HG03521 (cell line): ENCODE data around the gene ASIC2.

Source experiments
- ATAC-seq: cut with Tn5 transposase; IDR thresholded peaks from one replicate; pipeline ENCODE4 v1.9.1; 2021; ENCODE audit warnings: mild to moderate bottlenecking, moderate library complexity; ENCODE audit not compliant: unreplicated experiment

ASIC2 gene

DNA sequence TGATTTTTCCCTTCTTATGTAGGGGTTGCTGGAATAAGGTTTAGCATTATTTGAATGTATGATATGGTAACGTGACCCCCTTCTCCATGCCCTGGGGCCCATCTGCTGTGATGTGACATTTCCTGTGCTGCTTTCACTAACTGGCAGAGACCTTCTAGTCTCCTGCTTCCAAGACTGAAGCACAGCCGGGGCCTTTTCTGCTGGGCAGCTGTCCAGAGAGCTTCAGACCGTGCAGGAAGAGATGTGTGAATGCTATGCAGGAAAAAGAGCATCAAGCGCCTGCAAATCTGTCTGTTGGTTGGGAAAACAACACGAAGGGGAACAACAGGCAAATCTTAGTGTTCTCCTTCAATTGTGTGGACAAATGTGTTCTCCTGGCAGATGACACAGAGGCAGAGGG is 173.0 kb downstream of the ASIC2 start:
- no peak for ATAC-seq

DNA sequence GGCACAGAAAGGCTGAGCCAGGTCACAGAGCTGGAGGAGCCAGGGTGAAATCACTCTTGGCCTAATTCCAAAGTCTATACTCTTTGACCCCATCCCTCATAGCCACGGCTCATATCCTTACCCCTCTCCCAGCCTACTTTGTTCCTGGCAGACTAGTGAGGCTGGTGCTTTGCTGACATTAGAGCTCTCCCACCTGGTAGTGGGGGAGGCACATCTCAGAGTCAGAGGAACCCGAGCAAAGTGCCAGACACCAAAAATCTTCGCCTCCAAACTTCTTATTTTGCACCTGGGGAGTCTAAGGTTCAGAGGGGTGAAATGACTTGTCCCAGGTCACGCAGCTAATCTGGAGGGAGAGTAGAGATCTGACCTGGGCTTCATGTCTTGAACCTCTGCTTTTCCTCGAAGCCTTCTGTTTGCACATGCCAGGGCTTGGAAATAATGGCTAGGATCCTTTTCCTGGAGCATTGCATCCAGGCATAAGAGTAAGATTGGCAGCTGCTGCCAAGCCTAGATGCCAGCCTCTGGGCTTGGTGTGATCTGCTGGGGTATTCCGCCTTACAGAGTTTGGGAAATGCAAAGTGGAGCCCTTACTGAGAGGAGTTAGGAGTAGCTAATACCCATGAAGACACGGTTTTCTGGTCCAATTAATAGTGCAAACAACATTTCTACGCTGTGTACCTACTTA is 174.6 kb downstream of the ASIC2 start:
- no peak for ATAC-seq

DNA sequence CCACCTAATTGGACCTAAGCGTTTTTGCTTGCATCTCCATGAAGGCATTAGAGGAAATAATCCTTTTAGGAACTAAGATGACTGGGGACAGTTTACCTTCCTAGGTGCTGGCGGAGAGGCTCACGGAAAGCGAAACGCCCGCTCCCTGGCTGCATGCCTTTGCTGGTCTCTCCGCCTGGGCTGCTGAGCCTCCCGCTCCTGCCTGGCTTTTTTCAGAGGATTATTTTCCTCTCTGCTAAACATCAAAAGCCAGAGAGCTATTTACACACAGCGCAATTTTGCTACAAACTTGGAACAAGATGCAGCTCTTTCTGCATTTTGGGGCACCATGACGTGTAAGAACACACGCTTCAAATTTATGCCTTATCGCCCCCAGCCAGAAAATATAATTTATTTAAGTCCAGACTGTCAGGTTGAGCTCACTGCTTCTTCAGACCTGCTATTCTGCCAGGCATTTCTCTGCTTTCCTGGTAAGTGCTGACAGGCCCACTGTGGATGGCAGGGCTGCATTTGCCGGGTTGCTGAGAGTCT is 177.0 kb downstream of the ASIC2 start:
- ATAC-seq, result no peak

DNA sequence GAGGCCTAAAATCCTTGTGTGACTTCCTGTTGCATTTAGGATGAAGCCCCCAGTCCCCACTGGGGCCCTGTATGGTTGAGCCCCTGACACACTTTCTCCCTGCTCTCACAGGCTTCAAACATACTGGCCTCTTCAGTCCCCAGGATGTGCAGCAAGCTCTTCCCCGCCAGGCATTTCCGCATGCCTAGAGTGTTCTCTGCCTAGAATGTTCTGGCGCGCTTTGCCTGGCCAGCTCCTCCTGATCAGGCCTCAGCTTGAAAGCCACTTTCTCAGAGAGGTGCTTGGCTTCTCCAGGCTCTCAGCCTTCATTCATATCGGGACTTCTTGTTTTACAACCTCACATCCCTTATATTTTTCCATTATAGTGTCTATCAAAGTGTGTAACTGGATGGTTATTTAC is 177.7 kb downstream of the ASIC2 start:
- ATAC-seq, result no peak

DNA sequence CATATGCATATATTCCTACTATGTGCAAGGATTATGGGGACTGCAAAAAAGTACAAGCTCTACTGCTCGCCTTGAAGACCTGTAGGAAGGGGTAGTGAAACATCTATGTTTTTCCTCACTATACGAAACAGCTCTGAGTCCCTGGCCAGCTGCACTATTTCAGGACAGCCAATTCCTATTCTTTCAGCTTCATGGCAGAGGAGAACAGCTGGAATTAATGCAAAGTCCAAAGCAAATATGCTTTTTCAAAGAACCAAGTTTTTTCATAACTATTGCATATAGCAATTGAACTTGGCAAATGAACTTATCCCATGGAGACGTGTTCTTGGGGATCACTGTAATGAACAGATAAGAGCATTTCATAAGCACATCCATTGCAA is 179.1 kb downstream of the ASIC2 start:
- ATAC-seq, result no peak

DNA sequence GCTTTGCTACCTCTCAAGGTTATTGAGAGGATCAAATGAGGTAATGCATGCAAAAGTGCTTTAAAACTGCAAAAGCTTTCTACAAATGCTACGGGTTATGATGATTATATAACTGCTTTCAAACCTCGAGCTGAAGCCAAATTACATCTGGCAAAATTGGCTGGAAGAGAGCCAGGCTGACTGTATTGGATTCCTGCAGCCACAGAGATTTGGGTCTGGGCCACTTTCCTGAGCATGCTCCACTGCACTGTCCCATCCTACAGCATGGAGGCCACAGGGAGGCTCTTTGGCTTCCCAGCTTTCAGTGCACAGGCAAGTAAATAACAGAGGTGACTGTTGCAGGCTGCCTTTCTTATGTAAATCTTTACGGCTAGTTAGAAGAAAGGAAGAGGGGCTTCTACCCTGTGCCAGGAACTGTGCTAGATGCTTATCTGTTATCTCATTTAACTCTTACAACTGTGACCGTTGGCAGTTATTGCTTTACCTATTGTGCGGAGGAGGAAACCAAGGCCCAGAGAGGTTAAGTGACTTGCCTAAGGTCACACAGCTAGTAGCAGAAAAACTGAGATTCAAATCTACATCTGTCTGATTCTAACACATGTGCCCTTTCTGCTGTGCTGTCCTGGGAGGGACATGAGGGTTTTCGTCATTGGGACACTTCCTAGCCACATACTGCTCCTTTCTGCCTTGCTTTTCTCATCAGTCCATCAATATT is 179.7 kb downstream of the ASIC2 start:
- ATAC-seq, result no peak

DNA sequence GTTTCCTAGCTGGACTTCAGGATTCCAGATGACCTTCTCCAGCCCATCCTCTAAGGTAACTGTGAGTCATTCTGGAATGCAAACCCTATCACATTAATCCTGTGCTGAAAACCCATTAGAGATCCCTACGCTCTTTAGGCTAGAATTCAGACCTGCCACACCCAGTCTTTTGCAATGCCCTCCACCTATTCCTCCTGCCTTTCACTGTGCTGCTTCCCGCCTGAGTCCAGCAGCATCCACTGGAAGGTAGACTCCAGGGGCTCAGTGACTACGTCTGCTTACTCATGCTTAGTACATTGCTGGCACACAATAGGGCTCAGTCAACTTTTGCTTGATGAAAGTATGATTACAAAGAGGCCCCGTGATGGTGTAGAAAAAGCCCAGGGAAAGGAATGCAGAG is 180.3 kb downstream of the ASIC2 start:
- ATAC-seq, result no peak

DNA sequence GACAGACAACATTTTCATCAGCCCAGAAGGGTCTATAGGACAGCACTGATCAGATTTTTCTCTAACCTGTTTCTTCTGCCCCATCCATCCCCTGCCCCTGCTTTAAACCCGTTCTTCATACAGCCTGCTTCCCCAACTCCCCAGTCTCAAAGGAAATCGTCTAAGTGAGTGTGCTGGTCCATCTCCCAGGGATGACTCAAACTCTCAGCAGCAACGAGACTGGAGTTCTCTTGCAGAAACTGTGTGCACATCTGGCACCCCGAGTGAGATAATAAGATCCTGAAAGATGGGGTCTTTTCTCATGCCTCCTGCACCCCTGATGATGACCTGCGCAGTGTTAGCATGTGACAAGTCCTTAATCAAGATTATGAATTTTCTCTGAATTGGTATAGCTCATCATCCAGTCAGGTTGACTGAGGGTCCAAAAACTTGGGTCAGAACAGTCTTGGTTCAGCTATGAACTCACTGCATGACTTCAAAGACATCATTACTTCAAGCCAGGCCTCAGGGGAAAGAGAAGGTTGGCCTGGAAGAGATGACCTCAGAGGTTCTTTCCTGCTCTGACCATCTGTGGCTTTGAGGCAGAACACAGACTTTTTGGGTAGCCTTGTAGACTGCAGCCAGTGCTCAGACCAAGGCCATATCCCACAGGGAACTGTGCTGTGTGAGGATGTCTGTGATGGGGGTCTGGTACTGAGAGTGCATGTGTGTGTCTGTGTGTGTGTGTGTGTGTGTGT is 183.6 kb downstream of the ASIC2 start:
- ATAC-seq, result no peak

DNA sequence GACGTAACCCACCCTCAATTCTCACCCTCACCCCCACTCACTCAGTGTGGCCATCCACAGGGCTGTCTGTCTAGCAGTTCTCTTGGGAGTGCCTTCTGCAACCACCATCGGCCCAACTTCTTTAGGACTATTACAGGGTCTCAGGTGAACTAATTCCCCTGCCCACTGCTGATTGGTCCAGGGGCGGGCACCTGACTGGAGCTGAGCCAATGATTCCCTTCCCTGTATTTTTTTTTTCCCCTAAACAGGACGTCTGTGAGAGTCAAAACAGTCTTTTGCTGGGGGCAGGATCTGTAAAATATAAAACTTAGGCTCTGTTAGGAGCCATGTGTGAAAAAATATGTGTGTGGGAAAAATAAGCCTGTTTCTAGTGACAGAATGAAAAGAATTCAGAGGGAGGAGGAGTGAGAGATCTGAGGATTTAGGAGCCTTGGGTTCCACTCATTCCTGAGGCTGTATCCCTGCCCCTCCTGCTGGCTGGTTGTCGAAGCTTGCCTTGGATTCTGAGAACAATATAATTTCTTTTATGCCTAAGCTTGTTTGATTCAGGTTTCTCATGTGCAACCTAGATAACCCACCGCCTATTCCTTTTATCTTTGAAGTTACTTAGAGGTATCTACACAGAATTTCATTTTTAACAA is 186.4 kb downstream of the ASIC2 start:
- no peak for ATAC-seq

DNA sequence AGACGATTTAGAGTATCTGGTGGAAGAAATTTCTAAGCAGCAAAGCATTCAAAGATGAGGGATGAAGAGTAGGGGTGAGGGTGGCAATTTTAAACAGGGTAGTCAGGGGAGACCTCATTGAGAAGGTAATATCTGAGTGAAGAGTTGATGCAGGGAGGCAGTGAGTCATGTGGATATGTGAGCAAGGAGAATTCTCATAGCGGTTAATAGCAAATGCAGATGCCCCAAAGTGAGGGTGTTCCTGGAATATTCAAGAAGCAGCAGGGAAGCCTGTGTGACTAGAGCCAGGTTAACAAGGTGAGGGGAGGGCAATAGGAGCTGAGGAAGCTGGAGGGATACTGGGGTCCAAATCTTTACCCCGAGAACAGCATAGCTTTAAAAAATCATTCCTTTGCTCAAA is 187.2 kb downstream of the ASIC2 start:
- ATAC-seq, result no peak

DNA sequence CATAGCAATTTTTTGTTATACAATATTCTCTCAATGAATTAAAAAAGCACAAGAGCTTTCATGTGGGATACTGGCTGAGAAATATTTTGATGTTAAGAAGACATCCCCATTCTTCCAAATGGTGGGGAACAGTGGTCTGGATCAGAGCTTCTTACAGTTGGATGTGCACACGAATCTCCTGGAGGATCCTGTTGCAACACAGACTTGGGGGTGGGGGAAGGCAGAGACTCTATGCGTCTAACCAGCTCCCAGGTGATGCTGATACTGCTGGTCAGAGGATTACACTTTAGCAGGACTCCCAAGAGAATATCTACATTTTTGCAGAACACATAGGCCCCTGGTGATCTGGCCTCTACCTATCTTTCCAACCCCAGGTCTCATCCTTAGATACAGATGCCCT is 193.2 kb downstream of the ASIC2 start:
- no peak for ATAC-seq

DNA sequence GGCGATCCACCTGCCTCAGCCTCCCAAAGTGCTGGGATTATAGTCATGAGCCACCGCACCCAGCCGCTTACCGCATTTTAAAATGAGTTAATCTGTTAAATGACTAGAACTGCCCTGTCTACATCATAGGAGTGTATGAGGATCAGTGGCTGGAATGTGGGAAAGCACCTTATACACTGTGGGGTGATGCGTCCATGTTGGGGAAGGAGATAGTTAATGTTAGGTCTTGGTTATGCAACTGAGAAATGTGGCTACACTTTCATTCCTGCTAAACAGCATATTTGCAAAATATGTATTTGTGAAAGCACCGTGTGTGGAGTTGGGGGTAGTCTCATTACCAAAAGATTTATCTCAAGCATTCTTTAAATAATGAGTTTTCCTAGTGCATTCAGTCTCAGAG is 193.8 kb downstream of the ASIC2 start:
- ATAC-seq, result no peak

DNA sequence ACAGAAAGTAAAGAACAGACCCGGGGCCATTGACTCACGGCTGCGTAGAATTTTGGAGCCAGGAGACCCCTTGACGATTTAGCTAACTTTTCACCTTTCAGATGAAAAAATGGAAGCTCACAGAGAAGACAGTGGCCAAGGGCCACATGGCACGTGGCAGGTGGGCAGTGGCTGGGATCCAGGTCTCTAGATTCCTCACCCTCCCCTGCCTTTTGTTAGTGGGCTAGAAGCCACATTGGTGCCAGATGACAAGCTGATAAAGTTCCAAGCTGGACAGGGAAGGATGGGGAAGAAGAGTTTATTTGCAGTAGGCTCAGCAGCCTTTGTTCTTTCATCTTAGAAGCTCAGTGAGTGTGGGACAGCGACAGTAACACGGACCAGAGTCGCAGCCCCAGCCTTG is 195.7 kb downstream of the ASIC2 start:
- no peak for ATAC-seq

DNA sequence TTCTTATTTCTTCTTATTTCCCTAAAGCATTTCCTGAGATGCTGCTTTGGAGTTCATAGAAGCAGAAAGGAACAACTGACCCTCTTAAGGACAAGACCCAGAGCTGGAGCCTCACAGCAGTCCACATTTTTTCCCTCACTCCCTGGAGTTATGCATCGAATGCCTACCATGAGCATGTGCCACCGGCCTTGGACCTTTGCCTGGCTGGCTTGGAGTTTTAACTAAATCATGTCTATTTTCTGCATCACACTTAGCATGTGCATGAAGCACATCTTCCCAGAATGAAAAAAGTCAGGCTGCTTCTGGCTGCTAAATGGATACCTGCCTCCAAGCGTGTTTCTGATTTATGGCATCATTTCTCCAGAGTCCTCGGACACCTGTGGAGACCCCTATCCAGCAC is 196.9 kb downstream of the ASIC2 start:
- no peak for ATAC-seq

DNA sequence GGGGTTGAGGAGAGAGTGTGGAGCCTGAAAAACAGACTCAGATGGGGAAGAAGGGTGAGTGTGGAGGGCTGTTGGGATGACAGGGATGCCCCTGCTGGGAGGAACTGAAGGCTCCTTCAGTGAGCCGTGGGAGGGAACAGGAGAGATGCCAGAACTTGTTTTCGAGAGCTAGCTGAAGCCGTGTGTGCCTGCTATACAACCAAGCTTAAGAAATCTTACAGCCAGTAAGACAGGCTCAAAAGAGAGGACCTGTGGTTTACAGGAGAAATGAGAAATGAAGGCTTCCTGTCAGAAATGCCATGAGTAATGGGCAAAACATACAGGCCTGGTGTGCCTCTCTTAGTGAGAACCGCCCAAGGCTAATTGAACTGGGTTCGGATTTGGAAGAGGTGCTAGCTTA is 201.8 kb downstream of the ASIC2 start:
- ATAC-seq, result no peak

DNA sequence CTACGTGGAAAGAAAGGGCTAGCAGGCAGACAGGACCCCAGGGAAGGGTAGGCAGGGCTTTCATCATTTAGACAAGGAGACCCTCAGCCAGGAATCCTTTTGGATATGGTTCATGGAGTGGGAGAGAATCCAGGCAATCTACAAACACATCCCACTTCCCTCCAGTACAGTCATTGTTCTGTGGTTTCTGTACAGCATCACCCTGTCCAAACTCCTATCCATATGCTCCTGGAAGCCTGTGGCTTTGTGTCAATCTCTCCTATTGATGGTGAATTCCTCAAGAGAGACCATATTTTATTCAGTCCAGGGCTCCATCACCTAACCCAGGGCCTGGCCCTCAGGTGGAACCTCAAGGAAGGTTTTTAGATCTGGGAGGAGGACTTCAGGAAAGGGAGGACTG is 202.3 kb downstream of the ASIC2 start:
- no peak for ATAC-seq

DNA sequence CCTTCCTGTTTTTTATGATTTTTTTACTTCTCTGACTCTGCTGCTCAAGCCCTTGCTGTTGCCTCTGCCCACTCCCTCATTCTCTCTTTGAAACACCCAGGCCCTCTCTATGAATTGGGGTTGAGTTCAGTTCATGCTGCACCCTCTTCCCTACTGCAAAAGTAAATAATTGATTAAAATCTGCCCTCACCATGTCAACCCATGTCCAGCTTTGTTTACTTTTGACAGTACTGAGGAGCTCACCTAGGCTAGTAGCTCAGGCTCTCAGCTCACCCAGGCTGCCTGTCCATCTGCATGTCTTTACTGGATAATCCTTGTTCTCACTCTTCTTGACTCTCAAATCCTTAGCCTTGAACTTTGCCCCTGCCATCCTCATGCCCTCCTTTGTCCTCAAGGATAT is 206.2 kb downstream of the ASIC2 start:
- ATAC-seq, result no peak

DNA sequence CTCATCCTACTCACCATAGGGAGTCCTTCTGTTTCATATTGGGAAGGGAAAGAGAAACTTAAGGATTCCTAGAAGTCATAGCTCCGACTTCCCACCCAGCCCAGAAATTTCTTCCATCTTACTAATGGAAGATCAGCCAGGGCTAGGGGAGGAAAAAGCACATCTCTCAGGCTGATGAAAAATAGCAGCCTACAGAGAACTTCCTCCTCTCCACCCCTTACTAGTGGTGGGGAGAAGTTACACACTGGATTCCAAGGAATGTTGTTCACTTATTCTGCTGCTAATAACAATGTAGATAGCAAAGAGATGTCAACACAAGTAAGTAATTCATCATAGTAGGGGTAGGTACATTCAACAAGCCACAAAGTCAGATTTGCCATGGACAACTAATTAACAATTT is 207.1 kb downstream of the ASIC2 start:
- no peak for ATAC-seq

DNA sequence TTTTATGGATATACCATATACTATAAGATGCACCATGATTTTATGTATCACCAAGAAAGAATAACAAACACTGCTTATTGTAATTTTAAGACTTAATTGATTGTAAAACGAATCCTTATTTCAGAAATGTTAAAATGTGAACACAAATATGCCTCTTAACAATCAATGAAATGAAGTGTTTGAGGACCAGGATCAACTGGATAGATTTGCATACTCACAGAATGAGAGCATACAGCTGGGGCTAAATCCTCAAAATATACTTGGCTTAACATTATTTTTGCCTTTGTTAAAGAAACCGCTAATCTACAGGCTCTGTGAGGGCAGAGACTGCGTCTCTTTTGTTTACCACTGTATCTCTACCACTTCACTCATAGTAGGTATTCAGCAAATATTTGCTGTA is 207.8 kb downstream of the ASIC2 start:
- no peak for ATAC-seq

DNA sequence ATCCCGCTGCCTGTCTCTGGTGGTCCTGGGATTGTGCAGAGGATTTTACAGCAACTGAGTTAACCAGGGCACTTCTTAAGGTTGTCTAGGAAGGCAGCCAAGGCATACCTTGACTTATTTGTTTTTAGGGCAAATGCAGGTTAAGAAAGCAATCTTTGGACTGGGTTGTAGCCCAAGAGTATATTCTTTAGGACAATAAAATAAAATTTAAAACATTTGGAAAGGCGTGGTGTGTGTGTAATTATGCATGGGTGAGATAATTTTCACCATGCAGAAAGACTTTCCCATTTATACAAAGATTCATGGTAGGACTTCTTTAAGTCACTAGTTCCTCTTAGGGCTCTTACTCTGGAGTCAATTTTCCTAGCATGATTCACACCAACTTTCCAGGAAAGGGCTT is 208.3 kb downstream of the ASIC2 start:
- ATAC-seq, result no peak

DNA sequence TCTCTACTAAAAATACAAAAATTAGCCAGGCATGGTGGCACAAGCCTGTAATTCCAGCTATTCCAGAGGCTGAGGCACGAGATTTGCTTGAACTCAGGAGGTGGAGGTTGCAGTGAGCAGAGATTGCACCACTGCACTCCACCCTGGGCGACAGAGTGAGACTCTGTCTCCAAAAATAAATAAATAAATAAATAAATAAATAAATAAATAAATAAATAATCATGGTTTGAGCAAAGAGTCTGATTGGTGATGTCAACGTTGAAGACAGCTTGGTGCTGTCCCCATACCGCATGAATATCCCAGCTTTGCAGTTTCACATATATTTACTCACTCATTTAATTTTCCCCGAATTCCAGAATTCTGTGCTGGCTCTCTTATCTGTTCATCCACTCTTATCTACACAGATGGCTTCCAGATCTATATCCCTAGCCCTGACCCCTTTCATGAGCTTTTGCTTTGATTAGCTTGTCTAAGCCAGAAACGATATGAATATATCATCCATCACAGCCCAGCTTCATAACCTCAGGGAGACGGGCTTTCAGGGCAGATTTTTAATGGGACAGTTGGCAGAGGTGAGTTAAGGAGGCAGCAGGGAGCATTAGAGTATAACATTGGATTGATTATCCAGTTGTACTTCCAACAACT is 210.4 kb downstream of the ASIC2 start:
- no peak for ATAC-seq
